Measurements from ENCODE around the gene ACO2. TPM values are rescaled to one million over a fixed set of nuclear protein-coding genes. Genes with fewer than 3 reads are reported as not detected.
A peak's percentile ranks its signal among the peaks of the same experiment; 100 is the strongest.

The ACO2 gene
- total and polyA plus RNA-seq, 11 donors, result 375 to 1,146 (median 739) TPM

DNA sequence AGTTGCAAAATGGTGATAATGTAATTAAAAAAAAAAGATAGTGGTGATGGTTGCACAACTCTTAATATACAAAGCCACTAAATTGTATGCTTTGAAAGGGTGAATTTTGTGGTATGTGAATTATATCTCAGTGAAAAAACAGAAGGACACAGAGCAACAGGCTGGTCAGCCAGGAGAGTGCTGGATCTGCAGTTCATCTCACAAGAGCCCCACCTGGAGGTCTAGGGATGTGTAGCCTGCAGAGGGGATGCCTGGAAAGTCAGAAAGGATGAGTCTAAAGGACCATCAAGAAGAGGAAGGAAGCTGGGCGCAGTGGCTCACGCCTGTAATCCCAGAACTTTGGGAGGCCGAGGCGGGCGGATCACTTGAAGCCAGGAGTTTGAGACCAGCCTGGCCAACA is 66.3 kb downstream of the ACO2 start:
- Histone ChIP-seq H3K36me3 (peaks cover 0 to 69% (median 21%) of the 10 kb centered on the region in 9 donors), H3K27me3 (no peaks in the 10 kb centered on the region), H3K27ac (no peak overlapping the region), H3K4me1 (peaks cover 0 to 33% (median 11%) of the 10 kb centered on the region in 12 donors), H3K4me3 (no peak overlapping the region), H3K9me3 (no peaks in the 10 kb centered on the region)
- ATAC-seq, result no peak
- TF ChIP-seq CTCF (IDR thresholded peaks at IDR 0.05), result peak in 1 of 12 donors; percentile 15
- no peak for TF ChIP-seq POLR2A (IDR thresholded peaks at IDR 0.05)
- no peak for DNase-seq
- intact Hi-C loops (cut with DNase I), result loop anchor here in 1 of 10 donors (10.0 kb wide), 1 partner anchor 610 kb away; no protein-coding TSS in a partner anchor
- WGBS, 4 donors, result 81 to 90% (median 86%) methylated on average over 5 of the region's 5 CpGs

GRCh38 chr22:41537203-41537602 is 68.3 kb downstream of the ACO2 start:
- Histone ChIP-seq H3K27ac (no peak overlapping the region), H3K9me3 (no peaks in the 10 kb centered on the region), H3K4me3 (no peak overlapping the region), H3K36me3 (peaks cover 0 to 52% (median 9%) of the 10 kb centered on the region in 9 donors), H3K4me1 (peaks cover 0 to 22% (median 9%) of the 10 kb centered on the region in 12 donors), H3K27me3 (no peaks in the 10 kb centered on the region)
- ATAC-seq (no peak), DNase-seq (no peak)
- 83 to 91% (median 87%) methylated on average over 1 to 3 of the region's 3 CpGs for WGBS, 4 donors
- TF ChIP-seq POLR2A (IDR thresholded peaks at IDR 0.05) (no peak), CTCF (IDR thresholded peaks at IDR 0.05) (no peak)
- intact Hi-C loops (cut with DNase I), result loop anchor here in 1 of 10 donors (10.0 kb wide), 1 partner anchor 612 kb away; no protein-coding TSS in a partner anchor

- Histone ChIP-seq H3K9me3 (no peaks in the 10 kb centered on the region), H3K4me1 (peaks cover 0 to 21% (median 13%) of the 10 kb centered on the region in 12 donors), H3K27me3 (no peaks in the 10 kb centered on the region), H3K36me3 (peaks cover 0 to 44% (median 5%) of the 10 kb centered on the region in 9 donors), H3K27ac (no peak overlapping the region), H3K4me3 (no peak overlapping the region)
- DNase-seq (no peak), ATAC-seq (no peak)
- TF ChIP-seq POLR2A (IDR thresholded peaks at IDR 0.05), result no peak
- TF ChIP-seq CTCF (IDR thresholded peaks at IDR 0.05), result no peak
- 84 to 96% (median 93%) methylated on average over 7 to 8 of the region's 8 CpGs for WGBS, 4 donors
- intact Hi-C loops (cut with DNase I), result loop anchor here in 1 of 10 donors (10.0 kb wide), 1 partner anchor 614 kb away; no protein-coding TSS in a partner anchor
These were observed 69.7 kb downstream of the ACO2 start for GRCh38 chr22:41538583-41538982.

- no peak overlapping the region for H3K4me3 ChIP-seq
- 65 to 75% (median 73%) methylated on average over 11 to 13 of the region's 13 CpGs for WGBS, 4 donors
- no peak for DNase-seq
- TF ChIP-seq POLR2A (IDR thresholded peaks at IDR 0.05) (no peak), CTCF (IDR thresholded peaks at IDR 0.05) (no peak)
- H3K27ac ChIP-seq, result peak overlapping the region in 1 of 12 donors; percentile 24
- H3K4me1 ChIP-seq, result peaks cover 0 to 26% (median 15%) of the 10 kb centered on the region in 12 donors
- no peak for ATAC-seq
- H3K36me3 ChIP-seq, result peaks cover 0 to 36% (median 5%) of the 10 kb centered on the region in 9 donors
- no peaks in the 10 kb centered on the region for H3K27me3 ChIP-seq
- H3K9me3 ChIP-seq, result no peaks in the 10 kb centered on the region
- intact Hi-C loops (cut with DNase I), result loop anchor here in 7 of 10 donors (5.0 to 10.0 kb wide), 5 partner anchors 43 to 615 kb away; no protein-coding TSS in a partner anchor
These were observed 70.5 kb downstream of the ACO2 start for GRCh38 chr22:41539146-41540005.
